HG02870 (cell line): ENCODE results near the gene HES6.

Experiments used
- ATAC-seq: cut with Tn5 transposase; IDR thresholded peaks from one replicate; pipeline ENCODE4 v1.9.1; 2021; ENCODE audit warnings: mild to moderate bottlenecking, moderate library complexity; ENCODE audit not compliant: unreplicated experiment

HES6 gene

DNA sequence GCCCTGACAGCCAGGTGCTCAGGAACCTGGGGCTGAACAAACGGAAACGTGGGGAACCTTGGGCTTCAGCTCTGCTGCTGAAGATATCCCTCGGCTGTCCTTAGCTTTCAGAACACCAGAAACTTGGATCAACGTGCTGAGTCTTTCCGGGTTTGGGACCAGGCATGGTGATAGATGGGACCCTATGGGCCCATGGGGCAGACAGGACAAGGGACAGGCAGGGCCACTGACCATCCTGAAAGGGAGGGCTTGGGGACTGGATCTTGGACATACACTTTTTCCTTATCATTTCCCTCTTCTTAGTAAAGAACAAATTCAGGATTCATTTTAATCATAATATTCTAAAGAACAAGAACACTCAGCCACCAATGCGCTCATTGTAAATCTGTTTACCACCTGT, 16.3 kb upstream of the HES6 start:
- ATAC-seq = no peak

DNA sequence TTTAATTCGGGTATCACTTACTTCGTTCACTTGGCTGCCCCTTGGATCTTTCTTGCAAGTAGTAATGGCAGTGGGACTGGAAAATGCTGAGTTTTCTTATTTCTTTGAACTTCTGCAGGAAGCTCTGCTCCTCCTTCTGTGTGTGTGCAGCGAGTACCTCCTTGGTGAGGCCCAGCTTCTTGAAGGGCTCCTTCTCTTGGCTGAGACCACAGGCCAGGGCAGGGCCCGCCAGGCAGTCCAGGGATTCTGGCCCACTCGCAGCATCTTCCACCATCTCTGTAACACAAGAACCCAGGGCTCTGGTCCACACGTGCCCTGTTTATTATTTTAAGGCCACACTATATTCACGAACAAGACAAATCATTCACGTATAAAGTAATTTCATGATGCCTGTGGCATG, 15.8 kb upstream of the HES6 start:
- ATAC-seq = no peak

DNA sequence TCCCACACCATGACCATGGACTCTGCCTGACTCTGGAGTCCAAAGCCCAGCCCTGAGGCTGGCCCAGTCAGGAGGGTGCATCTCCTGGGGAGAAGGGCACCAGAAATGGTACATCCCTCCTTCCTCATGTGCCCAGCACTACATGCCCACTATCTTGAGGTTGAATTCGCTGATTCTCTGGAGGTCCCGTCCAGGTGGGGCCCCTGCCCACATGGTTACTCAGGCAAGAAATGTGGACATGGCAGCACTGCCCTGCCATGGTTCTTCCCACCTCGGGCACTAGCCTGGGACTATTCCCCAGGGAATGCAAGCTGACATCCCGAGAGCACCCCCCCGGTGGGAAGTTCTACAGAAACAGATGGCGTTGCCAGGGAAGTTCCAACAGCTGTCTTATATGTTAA, 15.3 kb upstream of the HES6 start:
- no peak for ATAC-seq

DNA sequence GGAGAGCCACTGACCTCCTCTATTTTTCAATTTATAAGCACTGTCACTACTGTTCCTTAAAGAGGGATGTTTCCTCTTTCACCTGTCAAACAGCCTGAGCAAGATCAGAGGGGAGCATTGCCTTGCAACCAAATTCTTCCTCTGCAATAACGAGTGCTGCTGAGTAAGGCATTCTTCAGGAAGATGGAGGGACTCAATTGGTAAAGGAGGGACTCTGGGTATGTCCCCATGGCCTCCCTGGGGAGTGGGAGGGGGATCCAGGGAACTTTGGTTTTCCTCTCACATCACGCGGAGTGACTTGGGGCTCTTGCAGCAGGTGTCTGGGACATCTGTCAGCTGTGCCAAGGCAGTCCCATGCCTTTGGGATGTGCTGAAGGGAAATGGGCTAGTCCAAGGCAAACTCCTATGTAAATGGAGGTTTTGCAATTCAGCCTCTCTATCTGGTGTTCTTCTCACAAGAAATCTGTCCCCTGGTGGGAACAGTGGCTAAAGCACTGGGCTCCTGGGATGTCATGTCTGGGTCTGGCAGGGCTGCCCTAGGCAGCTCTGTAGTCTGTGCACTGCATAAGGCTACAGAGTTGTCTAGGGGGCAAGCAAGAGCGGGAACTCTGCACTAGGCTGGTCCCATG, 14.4 kb upstream of the HES6 start:
- no peak for ATAC-seq

DNA sequence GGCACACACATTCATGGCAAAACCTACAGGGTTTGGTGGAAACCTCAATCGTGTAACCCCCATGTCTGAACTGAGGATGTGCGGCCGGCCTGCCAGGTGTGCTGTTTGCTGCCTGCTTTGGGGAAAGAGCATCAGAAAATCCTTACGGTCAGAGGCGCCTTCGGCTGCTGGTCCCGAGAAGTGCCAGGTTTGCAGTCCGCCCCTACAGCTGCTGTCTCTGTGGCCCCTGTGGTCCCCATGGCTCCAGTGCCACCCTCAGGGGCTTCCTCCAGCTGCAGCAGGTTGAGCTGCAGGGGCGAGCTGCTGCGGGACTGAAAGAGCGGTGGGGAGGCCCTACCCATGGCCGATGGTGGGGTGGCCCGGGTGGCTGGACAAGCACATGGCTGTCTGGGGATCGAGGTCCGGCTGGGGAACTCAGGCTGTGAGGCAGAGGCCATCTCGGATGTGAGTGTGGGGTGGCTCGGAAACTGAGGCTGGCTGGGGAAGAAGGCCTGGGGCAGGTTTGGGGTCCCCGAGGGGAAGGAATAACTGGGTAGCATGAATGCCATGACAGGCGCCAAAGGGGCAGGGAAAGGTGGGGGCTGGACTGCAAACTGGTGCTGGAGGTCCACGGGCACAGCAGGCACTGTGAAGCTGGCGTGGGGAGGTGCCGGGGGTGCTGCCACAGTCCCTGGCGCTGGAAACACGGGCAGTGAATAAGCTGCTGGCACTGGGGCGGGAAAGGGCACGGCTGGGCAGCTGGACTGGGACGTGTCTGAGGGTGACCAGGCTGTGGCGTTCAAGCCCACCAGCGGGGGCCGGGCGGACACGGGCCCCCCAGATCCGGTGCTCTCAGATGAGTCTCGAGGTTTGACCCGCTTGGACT, 13.2 kb upstream of the HES6 start:
- ATAC-seq = no peak

DNA sequence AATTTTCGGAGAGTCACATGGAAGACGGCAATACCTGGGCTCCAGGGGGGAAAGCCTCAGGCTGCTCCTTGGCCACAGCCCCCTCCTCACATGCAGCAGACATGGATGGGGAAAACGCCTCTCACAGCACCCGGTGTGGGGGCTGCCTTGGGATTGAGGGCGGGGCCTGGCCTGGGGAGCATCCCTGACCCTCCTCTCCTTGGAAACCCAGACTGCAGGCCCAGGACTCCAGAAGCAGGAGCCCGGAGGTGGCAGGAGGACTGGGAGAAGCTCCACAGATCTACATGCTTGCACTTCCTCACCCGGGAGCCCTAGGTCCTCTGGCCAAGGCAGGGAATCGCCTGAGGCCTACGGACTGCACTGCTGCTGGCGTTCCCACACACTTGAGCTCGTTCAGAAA, 12.1 kb upstream of the HES6 start:
- no peak for ATAC-seq

DNA sequence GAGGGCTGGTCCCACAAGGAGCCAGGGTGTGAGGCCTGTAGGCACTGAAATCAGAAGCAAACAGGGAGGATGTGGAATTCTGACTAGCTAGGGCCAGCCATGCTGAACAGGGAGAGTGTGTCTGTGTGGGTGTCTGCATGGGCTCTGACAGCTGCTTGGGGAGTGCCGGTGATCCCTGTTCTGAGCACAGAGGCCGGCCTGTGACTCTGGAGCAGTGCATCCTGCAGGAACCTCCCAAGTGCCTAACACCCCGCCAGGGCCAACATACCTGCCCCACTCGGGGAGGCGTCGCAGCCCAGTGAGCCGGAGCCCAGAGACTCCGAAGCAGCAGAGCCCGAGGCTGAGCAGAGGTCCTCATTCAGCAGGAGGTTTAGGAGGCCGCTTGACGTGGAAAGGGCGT, 11.5 kb upstream of the HES6 start:
- no peak for ATAC-seq

DNA sequence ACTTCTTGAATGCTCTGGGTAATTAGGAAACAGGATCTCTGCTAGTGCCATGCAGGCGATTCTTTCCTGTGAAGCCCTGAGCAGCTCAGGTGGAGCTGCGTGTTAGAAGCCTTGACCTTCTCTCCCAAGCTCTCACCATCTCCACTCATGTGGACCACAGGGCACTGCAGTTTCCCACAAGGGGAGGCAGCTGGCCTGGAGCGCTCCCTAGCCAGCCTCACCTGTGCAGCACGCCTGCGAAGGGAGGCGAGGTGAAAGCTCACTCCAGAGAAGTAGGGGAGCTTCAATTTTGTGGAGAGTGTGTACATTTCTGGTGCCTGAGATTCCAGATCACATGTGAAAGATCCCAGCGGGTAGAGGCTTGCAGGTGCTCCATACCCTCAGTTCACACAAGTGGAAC, 11.1 kb upstream of the HES6 start:
- no peak for ATAC-seq

DNA sequence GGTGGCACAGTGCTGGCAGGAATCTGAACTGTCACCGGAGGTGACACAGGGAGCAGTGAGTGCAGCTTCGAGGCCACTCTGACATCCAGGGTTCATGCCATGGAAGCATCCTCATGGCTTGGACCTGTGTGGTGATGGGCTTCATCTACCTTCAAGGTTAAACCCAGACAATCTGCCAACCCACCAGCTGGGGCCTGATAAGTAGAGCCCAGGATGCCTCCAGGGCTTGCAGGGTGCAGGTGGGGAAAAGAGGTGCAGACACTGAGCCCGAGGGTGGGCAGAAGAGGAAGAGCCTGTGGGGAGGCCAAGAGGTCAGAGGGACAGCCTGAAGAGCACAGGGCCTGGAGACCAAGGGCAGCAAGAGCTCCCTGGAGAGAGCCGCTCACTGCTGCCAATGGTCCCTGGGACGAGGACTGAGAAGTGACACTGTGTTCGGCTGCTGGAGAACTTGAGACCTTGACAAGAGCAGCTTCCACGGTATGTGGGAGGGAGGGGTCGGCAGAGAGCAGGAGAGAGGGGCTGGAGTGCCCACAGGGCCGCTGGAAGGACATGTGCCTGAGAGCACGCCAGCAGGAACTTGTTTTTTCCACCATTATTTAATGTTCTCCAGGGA, 8.1 kb upstream of the HES6 start:
- no peak for ATAC-seq

DNA sequence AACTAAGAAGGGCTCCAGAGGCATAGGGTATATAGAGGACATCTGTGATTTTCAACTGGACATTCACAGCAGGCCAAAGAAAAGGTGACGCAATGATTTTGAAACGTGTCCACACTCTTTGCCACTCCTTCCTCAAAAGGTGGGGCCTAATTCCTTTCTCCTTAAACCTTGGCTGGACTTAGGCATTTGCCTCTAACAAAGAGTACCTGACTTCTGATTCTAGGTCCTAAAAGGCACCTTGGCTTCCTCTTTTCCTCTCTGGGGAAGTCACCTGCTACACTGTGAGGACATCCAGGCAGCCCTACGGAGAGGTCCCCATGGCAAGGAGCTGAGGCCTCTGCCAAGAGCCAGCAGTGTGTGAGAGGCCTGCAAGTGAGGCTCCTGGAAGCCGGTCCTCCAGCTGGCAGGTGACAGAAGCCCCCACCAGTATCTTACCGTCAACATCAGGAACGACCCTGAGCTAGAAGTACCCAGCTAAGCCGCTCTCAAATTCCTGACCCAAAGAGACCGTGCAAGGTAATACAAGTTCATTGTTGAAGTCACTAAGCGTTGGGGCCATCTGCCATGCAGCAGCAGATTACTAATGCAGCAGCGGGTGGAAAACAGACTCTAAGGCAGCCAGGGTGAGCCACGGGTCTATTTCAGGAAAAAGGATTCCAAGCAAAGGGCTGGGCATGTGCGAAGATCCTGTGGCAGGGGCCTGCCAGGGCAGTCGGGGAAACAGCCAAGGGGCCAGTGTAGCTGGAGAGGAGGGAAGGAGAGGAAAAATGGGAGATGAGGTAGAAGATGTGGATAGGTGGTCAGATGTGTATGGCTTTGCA, 7.4 kb upstream of the HES6 start:
- no peak for ATAC-seq

DNA sequence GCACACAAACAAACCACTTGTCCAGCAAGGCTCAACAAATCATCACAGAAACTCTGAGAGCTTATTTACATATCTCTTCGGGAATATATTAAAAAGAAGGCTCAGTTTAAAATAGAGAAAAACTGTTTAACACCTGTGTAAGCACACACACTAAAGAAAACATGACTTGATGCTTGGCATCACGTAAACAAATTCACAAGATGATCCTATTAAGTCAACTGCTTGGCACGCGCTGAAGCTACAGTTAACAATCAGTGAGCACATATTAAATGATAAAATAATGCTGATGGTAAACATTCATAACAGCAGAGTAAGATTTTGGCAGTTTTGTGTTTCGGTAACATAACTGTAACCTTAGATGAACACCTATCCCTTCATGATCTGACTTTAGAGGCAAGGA, 4.3 kb upstream of the HES6 start:
- no peak for ATAC-seq

DNA sequence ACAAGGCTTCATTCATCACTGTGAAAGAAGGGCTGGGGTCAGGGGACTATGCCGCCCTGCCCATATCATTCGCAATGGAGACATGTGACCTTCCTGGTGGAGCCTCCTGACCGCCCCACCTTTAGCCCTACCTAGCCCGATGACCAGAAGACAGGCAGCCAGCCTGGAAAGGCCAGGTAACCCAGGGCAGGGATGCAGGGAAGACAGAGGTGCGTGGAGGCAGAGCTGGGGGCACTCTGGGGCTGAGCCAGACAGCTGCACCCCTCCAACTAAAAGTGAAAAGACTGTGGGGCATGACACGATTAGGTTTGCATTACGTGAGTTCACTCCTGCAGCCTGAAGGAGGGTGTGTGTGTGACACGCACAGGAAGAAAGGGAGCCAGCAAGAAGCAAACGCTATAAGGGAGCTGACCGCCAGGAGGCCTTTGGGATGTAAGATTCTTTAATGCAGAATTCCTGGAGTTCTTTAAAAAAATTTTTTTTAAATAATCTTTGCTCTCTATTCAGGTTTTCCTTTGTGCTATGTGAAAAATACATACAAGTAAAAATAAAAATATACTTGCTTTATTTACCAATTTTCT, 3.7 kb upstream of the HES6 start:
- ATAC-seq = no peak

DNA sequence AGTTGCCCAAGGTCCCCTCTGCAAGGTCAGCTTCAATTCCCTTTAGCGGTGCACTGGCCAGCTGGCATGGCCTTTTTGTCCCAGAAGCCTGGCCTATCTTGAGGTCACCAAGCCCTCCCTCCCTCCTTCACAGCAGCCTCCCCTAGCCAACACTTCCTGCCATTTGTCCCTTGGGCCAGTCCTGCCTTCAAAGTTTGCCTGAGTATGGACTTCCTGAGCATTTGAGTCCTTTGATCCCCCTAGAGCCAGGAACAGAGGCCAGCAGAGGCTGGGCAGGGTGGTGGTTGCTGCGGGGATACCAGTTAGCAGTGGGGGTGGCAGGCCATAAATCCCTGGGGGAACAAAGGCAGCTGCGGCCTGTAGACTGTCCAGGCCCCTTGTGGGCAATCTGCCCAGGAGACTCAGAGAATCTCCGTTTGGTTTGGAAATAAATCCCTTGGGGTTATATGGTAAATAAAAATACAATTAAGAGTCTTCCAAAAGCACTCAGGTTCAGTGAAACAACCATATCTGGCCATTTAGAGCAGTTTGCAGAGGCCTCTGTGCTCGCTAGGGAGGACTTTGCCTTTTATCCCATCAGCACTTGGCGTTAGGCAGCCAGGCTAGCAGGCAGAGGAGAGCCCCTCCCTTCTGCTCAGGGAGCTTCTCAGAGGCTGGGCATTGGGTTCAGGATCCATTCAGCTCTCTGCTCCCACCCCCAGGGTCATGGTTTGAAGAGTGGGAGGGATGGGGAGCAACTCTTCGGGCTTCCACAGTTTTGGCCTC, 3.1 kb upstream of the HES6 start:
- ATAC-seq = no peak

DNA sequence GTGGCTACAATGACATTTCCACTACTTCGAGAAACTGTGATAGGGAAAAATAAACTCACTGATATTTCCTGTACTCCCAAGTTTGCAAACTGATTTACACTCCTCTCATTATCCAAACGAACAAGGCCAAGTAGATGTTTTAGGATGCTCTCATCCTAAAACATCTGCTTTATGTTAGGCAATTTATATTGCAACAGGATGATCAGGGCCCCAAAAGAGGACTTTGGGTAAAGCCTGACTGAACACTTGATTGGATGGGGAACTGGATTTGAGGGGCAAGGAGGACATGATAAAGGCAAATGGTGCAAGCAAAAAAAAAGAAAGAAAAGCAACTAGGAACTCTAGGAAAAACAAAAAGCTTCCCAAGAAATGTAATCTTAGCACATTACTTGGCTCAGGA, 2.1 kb upstream of the HES6 start:
- no peak for ATAC-seq

DNA sequence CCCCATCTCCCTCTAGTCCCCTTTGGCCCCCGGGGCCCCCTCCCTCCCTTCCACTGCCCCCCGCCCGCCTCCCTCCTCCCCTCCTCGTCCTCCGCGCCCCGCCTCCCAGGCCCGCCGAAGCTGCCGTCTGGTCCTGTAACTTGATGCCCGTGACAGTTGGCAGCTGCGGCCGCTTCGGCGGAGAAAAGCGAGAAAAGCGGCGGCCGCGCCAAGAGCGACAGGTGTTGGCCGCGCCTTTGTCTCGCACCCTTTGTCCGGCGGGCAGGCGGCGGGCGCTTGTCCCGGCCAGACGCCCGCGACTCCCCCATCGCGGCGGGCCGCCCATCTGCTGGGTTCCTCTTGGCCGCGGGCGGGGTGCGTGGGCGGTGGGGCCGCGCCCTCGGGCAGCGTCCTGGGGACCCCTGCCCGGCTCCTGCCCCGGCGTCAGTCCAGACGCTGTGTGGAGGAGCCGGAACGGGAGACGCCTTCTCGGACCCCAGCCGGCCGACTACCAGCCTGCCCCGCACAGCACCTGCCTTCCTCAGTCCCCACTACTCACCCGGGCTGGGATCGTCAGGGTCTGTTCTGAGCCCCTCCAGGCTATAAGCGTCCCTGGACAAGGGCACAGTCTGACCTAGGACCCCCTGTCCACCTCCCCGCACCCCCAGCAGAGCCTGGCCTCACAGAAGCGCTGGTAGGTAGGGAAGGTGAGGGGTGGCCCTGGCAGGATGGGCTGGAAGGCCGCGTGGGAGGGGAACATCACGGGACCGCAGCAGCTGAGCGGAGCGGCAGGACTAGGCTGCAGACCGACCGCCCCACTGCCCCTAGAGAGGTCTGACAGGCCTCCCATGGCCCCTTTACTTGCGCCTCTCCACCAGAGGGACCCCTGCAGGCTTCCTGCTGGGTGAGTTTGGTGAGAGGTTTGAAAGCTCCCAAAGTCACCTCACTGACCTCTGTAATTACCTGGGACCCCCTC, 1.2 kb upstream of the HES6 start:
- ATAC-seq = no peak

DNA sequence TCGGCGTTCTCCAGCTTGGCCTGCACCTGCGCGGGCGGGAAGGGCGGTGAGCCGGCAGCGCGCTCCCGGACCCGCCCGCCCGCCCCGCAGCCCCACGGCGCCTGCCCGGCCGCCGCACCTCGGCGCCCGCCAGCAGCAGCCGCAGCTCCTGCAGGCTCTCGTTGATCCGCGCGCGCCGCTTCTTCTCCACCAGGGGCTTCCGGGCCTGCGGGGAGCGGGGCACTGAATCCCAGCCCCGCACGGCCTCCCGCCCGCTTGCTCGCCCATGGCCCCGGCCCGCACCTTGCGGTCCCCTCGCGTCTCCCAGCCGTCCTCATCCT, 335 bp downstream of the HES6 start:
- peak; percentile 8 for ATAC-seq

DNA sequence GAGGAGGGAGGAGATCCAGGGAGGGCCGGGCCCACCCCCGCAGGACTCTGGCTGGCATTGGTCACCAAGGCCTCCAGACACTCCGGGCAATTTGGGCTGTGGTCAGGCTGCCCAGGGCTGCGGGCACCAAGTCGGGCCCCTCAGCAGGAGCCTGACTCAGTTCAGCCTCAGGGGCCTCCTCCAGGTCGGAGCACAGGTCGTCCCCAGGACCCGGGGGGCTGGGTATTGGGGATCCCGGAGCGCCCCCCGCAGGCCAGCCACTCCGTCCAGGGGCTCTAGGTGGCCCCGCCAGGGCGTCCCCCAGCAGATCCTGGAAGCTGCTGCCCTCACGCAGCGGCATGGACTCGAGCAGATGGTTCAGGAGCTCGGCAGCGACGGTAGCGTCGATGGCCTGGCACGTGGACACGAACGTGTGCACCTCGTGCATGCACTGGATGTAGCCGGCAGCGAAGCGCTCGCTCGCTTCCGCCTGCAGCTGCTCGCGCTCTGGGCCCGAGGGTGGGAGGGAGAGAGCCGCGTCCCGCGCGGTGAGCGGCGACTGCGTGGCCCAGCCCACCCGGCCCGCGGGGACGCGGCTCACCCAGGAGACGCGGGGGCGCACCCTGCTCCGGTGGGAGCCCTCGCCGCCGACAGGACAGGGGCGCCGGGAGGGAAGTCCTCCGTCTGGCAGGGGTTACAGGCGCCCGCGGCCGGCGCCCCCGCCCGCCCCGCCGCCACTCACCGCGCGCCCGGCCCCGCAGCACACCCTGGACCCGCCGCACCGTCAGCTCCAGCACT, 884 bp downstream of the HES6 start:
- no peak for ATAC-seq

DNA sequence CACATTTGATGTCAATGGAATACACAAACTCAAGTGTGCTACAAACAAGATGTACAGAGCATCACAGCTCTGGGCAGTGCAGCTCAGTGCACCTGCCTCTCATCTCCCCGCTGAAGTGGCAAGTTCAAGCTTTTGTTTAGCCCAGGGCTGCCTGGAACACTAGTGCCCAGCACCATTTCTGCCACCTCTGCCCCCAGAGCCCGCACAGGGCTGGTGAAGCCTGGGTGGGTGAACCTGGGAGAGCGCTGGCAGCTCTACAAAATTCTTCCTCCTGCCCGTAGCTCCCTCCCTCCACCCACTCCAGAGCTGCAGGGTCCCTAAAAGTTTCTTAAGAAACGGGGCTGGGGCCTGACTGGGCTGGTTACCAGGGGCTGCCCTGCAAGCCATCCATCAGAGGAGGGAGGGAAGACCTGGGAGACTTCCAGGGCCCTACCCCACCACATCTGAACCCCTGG, 1.5 kb downstream of the HES6 start:
- ATAC-seq = no peak
